BE2C (cell line): ENCODE data around the gene LYZ.

Experiments used
- DNase-seq: peaks from one replicate; pipeline ENCODE4 v3.0.0-alpha.2; 2020
- H3K27me3 ChIP-seq: fragments of 250-450 bp; sonication (Bioruptor Pico); 2 replicates; pipeline ENCODE4 v1.5.1; 2020; ENCODE audit warnings: mild to moderate bottlenecking
- H3K36me3 ChIP-seq: fragments of 250-450 bp; sonication (Bioruptor Pico); 2 replicates; pipeline ENCODE4 v1.5.1; 2020; ENCODE audit warnings: mild to moderate bottlenecking
- H3K4me1 ChIP-seq: fragments of 250-450 bp; sonication (Bioruptor Pico); 2 replicates; pipeline ENCODE4 v1.5.1; 2020
- H3K4me3 ChIP-seq: 2 replicates; pipeline ENCODE4 v1.5.1; 2011; ENCODE audit warnings: low read depth, low read length
- H3K9me3 ChIP-seq: fragments of 250-450 bp; sonication (Bioruptor Pico); 2 replicates; pipeline ENCODE4 v1.5.1; 2020
- TF ChIP-seq, protein P1 (sequence below): IDR thresholded peaks from 2 replicates; pipeline ENCODE4 v1.5.1; 2012; ENCODE audit warnings: mild to moderate bottlenecking, low read depth, low read length

The LYZ gene

DNA sequence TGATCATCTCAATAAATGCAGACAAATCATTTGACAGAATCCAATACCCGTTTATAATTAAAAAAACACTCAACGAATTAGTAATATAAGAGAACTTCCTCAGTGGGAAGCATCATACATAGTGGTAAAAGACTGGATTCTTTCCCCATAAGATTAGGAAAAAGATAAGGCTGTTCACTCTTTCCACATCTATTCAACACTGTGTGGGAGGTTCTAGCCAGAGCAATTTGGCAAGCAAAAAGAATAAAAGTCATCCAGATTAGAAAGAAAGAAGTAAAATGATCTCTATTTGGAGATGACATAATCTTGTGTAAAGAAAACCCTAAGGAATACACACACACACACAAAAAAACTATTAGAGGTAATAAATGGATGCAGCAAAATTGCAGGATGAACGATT, 49.8 kb downstream of the LYZ start:
- Histone ChIP-seq H3K9me3 (no peaks in the 10 kb centered on the region; the same call in 1 of the 2 replicates), H3K4me1 (no peaks in the 10 kb centered on the region), H3K36me3 (peaks cover 5% of the 10 kb centered on the region), H3K27me3 (no peaks in the 10 kb centered on the region), H3K4me3 (no peak overlapping the region)
- TF ChIP-seq, protein P1, sequence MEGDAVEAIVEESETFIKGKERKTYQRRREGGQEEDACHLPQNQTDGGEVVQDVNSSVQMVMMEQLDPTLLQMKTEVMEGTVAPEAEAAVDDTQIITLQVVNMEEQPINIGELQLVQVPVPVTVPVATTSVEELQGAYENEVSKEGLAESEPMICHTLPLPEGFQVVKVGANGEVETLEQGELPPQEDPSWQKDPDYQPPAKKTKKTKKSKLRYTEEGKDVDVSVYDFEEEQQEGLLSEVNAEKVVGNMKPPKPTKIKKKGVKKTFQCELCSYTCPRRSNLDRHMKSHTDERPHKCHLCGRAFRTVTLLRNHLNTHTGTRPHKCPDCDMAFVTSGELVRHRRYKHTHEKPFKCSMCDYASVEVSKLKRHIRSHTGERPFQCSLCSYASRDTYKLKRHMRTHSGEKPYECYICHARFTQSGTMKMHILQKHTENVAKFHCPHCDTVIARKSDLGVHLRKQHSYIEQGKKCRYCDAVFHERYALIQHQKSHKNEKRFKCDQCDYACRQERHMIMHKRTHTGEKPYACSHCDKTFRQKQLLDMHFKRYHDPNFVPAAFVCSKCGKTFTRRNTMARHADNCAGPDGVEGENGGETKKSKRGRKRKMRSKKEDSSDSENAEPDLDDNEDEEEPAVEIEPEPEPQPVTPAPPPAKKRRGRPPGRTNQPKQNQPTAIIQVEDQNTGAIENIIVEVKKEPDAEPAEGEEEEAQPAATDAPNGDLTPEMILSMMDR, result no peak
- no peak for DNase-seq

DNA sequence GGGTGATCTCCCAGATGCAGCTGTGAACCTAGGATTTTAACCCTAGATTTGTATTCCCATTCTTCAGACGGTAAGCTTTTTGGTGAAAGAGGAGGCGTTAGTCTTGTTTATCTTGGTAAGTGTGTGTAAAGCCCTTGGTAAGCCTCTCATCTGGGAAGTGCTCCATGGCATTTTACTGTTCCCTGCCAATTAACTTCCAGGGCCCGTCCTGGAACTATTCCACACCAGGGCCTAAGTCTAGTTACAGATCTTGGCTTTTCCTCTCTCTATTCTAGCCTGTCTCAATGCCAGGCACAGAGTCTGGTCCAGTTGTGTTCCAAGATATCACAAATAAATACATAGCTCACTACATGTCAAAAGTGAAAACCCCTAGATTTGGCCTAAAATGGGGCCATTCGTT, 53.8 kb downstream of the LYZ start:
- Histone ChIP-seq H3K27me3 (no peaks in the 10 kb centered on the region), H3K9me3 (no peaks in the 10 kb centered on the region; the same call in 1 of the 2 replicates), H3K36me3 (peaks cover 4% of the 10 kb centered on the region), H3K4me3 (no peak overlapping the region), H3K4me1 (no peaks in the 10 kb centered on the region)
- no peak for DNase-seq
- TF ChIP-seq, protein P1, result no peak
